SK-N-MC (cell line): ENCODE measurements around the gene NANOS3.

Experiments used
- EZH2 ChIP-seq: fragments of 200-600 bp; sonication (generic); IDR thresholded peaks from one replicate; pipeline ENCODE4 v1.6.1; 2017; ENCODE audit warnings: antibody characterized with exemption
- FOXP2 ChIP-seq: optimal IDR thresholded peaks from 2 replicates; pipeline ENCODE3; 2011; ENCODE audit warnings: mild to moderate bottlenecking, moderate library complexity; ENCODE audit not compliant: insufficient read depth; ENCODE audit errors: extremely low read length, control extremely low read depth
- POLR2AphosphoS5 ChIP-seq: IDR thresholded peaks from 2 replicates; pipeline ENCODE4 v1.6.1; 2012; ENCODE audit warnings: mild to moderate bottlenecking, low read depth, low read length, borderline replicate concordance

DNA sequence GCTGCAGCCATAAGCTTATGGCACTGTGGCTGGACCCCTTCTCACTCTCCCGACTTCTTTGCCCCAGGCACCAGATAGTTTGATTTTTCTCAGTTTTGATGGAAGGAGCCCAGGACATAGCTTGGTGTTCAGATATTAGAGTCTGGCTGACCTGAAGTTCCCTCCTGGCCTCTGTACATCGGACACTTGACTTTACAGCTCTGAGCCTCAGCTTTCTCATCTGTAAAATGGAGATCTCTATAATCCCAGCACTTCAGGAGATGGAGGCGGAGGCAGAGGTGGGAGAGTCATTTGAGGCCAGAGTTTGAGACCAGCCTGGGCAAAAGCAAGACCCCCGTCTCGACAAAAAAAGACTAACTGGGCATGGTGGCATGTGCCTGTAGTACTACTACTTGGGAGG, 30.0 kb downstream of the NANOS3 start:
- TF ChIP-seq EZH2 (no peak), POLR2AphosphoS5 (no peak), FOXP2 (no peak)
